Measurements from ENCODE around the gene BMP7. TPM values are rescaled to one million over a fixed set of nuclear protein-coding genes. Genes with fewer than 3 reads are reported as not detected.

Gene BMP7
- total RNA-seq, 4 donors from 2014 or later = 0.44 to 0.82 TPM; not detected in 2

DNA sequence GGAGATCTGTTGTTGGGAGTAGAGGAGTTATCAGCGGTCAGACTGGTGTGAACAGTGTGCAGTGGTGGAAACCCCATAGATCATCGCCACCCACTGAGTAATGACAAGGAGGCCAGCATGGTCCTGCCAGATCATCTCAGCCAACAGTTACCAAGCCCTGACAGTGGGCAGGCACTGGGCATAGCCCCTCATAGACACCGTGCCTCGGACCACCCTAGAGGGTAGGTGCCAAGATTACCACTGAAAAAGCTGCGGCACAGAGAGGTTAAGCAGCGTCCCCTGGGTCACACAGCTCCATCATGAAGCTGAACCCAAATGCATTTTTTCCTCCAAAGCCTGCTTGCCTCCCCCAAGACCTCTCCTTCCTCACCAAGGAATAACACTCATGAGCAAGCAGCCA lies 21.5 kb upstream of the BMP7 start:
- TF ChIP-seq, protein P1, sequence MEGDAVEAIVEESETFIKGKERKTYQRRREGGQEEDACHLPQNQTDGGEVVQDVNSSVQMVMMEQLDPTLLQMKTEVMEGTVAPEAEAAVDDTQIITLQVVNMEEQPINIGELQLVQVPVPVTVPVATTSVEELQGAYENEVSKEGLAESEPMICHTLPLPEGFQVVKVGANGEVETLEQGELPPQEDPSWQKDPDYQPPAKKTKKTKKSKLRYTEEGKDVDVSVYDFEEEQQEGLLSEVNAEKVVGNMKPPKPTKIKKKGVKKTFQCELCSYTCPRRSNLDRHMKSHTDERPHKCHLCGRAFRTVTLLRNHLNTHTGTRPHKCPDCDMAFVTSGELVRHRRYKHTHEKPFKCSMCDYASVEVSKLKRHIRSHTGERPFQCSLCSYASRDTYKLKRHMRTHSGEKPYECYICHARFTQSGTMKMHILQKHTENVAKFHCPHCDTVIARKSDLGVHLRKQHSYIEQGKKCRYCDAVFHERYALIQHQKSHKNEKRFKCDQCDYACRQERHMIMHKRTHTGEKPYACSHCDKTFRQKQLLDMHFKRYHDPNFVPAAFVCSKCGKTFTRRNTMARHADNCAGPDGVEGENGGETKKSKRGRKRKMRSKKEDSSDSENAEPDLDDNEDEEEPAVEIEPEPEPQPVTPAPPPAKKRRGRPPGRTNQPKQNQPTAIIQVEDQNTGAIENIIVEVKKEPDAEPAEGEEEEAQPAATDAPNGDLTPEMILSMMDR (IDR thresholded peaks at IDR 0.05; ENCODE audit: low read depth) = no peak

DNA sequence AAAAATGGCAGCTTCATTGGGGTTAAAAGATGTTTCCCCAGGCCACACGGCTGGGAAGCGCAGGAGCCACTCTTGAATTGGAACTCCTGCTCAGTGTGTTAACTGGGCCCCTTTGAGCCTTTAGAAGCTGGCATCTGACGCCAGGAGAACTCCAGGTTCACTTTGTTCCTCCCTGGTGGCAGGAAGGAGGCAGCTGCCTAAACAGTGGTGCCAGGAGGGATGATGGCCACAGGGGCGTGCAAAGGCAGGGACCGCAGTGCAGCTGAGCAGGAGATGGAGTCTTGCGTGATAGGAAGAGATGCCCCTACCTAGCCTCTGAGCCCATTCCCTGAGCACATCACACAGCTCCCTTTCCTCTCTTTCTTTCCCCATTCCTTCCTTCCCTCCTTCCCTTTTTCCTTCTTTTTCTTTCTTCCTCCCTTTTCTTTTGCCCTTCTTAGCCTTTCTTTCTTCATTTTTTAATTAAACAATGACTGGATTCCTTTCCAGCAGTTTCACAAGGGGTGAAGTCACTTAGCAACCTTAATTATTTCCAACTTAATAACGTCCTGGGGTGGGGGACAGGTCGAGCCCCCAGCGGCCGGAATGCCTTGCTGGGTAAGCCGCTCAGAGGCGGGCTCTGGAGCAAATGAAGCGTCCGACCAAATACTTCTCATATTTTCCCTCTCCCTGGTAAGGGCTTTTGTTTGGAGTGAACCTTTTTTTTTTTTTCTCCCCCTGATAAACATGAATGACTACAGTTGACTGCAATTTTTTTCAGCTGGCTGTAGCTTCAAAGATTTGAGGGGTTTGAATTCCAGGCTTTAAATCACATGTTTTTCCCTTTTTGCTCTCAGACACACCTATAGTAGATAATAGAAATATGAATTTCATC lies 20.8 kb upstream of the BMP7 start:
- TF ChIP-seq, protein P1 (IDR thresholded peaks at IDR 0.05; ENCODE audit: low read depth) = no peak

DNA sequence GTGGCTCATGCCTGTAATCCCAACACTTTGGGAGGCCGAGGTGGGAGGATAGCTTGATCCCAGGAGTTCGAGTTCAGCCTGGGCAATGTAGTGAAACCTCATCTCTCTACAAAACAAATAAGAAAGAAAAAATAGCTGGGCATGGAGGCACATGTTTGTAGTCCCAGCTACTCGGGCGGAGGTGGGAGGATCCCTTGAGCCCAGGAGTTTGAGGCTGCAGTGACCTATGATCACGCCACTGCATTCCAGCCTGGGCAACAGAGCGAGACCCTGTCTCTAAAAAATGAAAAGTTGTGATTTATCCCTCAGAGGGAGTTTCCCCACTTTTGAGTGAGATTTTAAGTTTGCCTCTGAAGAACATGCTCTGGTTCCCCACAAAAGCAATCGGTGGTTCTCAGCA lies 17.4 kb upstream of the BMP7 start:
- TF ChIP-seq, protein P1 (IDR thresholded peaks at IDR 0.05; ENCODE audit: low read depth) = no peak

DNA sequence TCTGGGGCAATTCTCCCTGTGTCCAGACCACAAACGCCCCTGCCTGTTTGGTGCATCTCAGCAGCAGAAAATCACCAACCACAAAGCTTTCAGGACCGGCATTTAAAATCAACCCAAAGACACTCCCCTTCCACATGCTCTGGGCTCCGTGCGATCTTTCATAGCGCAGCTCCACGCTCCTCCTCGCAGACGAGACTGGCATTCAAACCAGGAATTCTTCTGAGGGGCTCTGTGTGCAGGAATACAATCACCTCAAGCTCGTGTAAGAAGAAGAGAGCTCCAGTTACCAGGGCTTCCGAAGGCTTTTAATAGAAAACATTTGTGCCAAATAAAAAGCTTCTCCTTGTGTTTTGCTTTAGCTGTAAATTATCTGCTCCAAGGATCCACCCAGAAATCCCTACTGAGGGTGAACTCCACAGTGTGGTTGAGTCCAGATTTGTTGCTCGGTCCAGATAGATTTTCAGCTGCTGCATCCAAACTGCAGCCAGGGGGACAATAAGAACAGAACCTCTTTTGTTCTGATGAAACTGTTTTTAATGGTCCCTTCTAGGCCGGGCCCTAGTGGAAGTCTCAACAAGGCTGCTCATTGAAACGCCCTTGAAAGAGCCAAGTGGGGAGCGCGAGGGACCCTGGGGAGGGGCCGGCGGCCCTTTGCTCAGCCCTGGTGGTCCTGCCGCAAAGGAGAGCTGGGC lies 16.4 kb upstream of the BMP7 start:
- TF ChIP-seq, protein P1 (IDR thresholded peaks at IDR 0.05; ENCODE audit: low read depth) = no peak

DNA sequence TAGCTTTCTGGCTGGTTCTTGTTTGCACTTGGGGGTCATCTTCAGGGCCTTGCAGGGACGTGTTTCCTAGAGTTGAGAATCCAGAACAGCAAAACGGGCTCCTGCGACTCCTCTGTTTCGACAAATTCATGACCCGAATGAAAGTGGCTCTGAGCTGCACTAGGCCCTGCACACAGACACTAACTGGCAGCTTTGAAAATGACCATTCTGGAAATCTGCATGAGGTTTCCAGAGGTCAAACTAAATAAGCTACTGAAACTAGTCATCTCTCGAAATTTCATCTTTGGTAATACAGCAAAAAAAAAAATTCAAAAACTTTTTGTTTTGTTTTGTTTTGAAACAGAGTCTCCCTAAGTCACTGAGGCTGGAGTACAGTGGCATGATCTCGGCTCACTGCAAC lies 15.5 kb upstream of the BMP7 start:
- TF ChIP-seq, protein P1 (IDR thresholded peaks at IDR 0.05; ENCODE audit: low read depth) = no peak

DNA sequence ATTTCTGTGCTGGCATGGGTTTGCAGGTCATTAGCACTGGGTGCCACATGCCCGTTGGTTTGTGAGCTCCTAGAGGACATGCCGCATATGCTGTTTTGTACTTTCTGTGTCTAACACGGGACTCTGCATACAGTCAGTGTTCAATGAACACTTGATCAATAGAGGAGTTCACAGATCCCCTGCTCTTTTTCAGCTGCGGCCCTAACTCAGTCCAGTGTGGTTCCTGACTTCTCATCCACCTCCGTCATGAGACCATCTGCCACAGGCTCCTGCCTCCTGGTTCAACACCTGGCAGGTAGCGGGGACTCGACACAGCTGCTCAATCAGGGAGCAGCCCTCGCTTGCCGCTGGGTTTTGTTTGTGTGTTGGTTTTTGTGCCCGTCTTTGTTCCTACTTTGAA lies 13.8 kb upstream of the BMP7 start:
- TF ChIP-seq, protein P1 (IDR thresholded peaks at IDR 0.05; ENCODE audit: low read depth) = no peak

DNA sequence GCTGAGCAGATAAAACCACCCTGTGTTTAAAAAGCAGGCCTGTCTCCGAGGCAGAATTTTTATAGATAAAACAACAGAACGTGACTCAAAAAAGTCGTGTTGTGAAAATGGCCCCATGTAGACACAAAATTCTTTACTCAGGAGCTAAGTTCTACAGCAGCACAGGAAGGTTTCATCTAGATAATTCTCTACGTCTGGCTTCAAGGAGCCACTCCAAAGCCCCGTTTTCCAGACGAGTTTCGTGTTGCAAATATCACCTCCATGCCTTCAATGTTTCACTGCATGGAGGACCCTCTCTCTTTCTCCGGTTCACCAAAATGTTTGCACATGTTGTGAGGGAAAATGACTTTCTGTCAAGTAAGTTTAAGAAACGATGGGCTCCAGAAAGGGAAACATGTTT lies 12.0 kb upstream of the BMP7 start:
- TF ChIP-seq, protein P1 (IDR thresholded peaks at IDR 0.05; ENCODE audit: low read depth) = no peak
